GM12875 (cell line): ENCODE results near the gene APOM.

Source experiments
- H3K4me3 ChIP-seq: one replicate; pipeline ENCODE4 v1.5.1; 2011; ENCODE audit warnings: low read depth, low read length, control low read depth
- CTCF ChIP-seq: IDR thresholded peaks from 2 replicates; pipeline ENCODE4 v1.5.1; 2011; ENCODE audit warnings: low read depth, mild to moderate bottlenecking, control low read depth, inconsistent platforms, low read length, moderate library complexity, borderline replicate concordance; ENCODE audit not compliant: insufficient read depth

APOM gene

GRCh38 chr6:31663961-31664789, 8.5 kb downstream of the APOM start:
- no peak for TF ChIP-seq CTCF
- H3K4me3 ChIP-seq: peak overlapping the region; percentile 68

- H3K4me3 ChIP-seq: peak within 1 kb of the TSS; percentile 68
- no peak for TF ChIP-seq CTCF
Measured at GRCh38 chr6:31664790-31665500, 9.3 kb downstream of the APOM start, which contains the start of gene GPANK1. Gene GPANK1, minus strand, starts transcription at chr6:31664997. Its CDS starts 519 bp downstream, at chr6:31664478.

GRCh38 chr6:31665501-31666336, 10.0 kb downstream of the APOM start, which contains the start of gene CSNK2B:
Gene CSNK2B, plus strand, starts transcription at chr6:31666080. Its CDS starts 752 bp downstream, at chr6:31666832.
- peak within 1 kb of the TSS; percentile 68 for H3K4me3 ChIP-seq
- no peak for TF ChIP-seq CTCF

GRCh38 chr6:31666337-31666965, 10.8 kb downstream of the APOM start:
- TF ChIP-seq CTCF: no peak
- peak overlapping the region; percentile 47 for H3K4me3 ChIP-seq

GRCh38 chr6:31669676-31670075, 14.0 kb downstream of the APOM start, which contains the start of gene LY6G5B:
Gene LY6G5B, plus strand, starts transcription at chr6:31669976. Its CDS starts 975 bp downstream, at chr6:31670951.
- H3K4me3 ChIP-seq: no peak within 1 kb of the TSS
- TF ChIP-seq CTCF: no peak

GRCh38 chr6:31676322-31676903, 20.7 kb downstream of the APOM start:
- H3K4me3 ChIP-seq: no peak overlapping the region
- no peak for TF ChIP-seq CTCF
